GM10266 (cell line): ENCODE data around the gene PRTFDC1.
"Not testable (repeated sequence)": the region's sequence is repeated elsewhere in the genome, so short reads cannot be mapped to it uniquely, and the experiment has no call there.

Source experiments
- DNase-seq: peaks from one replicate; pipeline ENCODE4 v3.0.0; 2012; ENCODE audit errors: extremely low spot score
- CTCF ChIP-seq: IDR thresholded peaks from 2 replicates; pipeline ENCODE4 v1.5.1; 2012; ENCODE audit warnings: mild to moderate bottlenecking, low read depth; ENCODE audit not compliant: control insufficient read depth, insufficient read depth; ENCODE audit errors: missing control alignments

The PRTFDC1 gene

GRCh38 chr10:24920907-24921881, 31.2 kb downstream of the PRTFDC1 start:
- TF ChIP-seq CTCF, result no peak
- DNase-seq, result peak; percentile 32

- not testable (repeated sequence) for DNase-seq
These were observed 32.2 kb downstream of the PRTFDC1 start for GRCh38 chr10:24920192-24920591.

- DNase-seq, result not testable (repeated sequence)
These were observed 32.8 kb downstream of the PRTFDC1 start for GRCh38 chr10:24919629-24920028.

- TF ChIP-seq CTCF, result no peak
- DNase-seq, result no peak
These were observed 34.4 kb downstream of the PRTFDC1 start for GRCh38 chr10:24917979-24918378.

GRCh38 chr10:24917493-24917892, 34.9 kb downstream of the PRTFDC1 start:
- TF ChIP-seq CTCF, result no peak
- no peak for DNase-seq

GRCh38 chr10:24916365-24916764, 36.0 kb downstream of the PRTFDC1 start:
- TF ChIP-seq CTCF, result no peak

GRCh38 chr10:24915304-24915703, 37.1 kb downstream of the PRTFDC1 start:
- TF ChIP-seq CTCF, result no peak
- no peak for DNase-seq

More at GRCh38 chr10:24916365-24916764, 36.0 kb downstream of the PRTFDC1 start:
- no peak for DNase-seq

GRCh38 chr10:24914148-24914547, 38.3 kb downstream of the PRTFDC1 start:
- DNase-seq, result no peak
- no peak for TF ChIP-seq CTCF
